ENCODE results near the gene CDHR5.

- TF ChIP-seq RCOR1 (IDR thresholded peaks at IDR 0.05; ENCODE audit: insufficient replicate concordance, low read length) (no peak), CTCF (conservative IDR thresholded peaks at IDR 0.05; ENCODE audit: low read depth, low read length) (no peak), POLR2A (IDR thresholded peaks at IDR 0.05; ENCODE audit: low read depth, low read length) (no peak), RFX5 (IDR thresholded peaks at IDR 0.05; ENCODE audit: low read depth, low read length) (no peak), FOS (IDR thresholded peaks at IDR 0.05; ENCODE audit: low read depth, low read length) (no peak)
These were observed 44.7 kb downstream of the CDHR5 start for GRCh38 chr11:579830-580601.

Data from IMR-90 (cell line).